Stimulated activated CD4-positive, alpha-beta T cell treated with anti-CD3 and anti-CD28 coated beads, Interleukin-15, amount 100 ng/mL, for 24 hours (primary cell): ENCODE data around the gene BCAT1.

Experiments used
- DNase-seq: peaks from one replicate; pipeline ENCODE4 v3.0.0-alpha.2; 2020

BCAT1 gene

DNA sequence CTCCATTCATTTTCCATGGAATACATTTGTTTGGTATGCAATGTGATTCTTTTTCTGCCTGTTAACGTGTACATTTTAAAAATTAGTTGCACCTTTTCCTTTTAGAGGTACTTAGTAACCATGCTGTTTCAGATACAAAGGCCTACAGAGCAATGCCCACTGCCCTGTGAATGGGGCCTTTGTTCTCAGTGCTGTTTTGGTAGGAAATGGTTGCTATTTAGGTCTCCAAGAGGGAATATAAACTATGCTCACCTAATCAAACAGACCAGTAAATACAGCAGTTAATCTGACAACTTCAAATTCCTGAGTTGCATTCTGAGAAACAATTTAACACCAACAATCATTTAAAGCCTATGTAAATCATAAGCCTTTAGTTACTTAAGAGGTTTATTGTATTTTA lies 188.7 kb downstream of the BCAT1 start:
- no peak for DNase-seq
